GM19455 (cell line): ENCODE results near the gene SMO.
"Not testable (repeated sequence)": the region's sequence is repeated elsewhere in the genome, so short reads cannot be mapped to it uniquely, and the experiment has no call there.

Source experiments
- ATAC-seq: cut with Tn5 transposase; IDR thresholded peaks from one replicate; pipeline ENCODE4 v1.9.1; 2021; ENCODE audit not compliant: unreplicated experiment

SMO gene

DNA sequence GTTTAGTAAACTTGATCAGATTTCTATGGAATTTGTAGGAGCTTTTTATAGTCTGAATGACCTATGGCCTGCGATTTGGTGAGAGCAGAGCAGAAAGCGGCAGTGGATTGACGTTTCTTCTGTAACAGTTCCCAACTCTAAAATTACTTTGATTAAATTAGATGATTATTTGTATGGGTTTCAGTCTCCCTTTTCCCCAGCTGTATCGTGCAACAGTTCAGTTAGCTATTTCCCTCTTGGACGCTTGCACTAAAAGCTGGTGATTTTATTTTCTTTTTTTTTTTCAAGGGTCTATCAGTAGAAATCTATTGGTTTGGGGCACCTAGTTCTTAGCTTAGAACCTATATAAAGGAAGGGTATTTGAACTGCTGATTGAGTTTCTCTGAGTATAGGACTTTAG is 43.2 kb downstream of the SMO start:
- ATAC-seq = no peak

DNA sequence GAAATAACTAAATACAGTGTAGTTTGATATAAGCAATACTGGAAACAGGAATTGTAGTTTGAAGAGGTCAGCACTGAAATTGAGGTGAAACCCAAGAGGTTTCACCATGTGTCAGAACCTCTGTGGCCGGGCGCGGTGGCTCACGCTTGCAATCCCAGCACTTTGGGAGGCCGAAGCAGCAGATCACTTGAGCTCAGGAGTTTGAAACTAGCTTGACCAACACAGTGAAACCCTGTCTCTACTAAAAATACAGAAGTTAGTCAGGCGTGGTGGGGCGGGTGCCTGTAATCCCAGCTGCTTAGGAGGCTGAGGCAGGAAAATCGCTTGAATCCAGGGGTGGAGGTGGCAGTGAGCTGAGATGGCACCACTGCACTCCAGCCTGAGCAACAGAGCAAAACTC is 50.1 kb downstream of the SMO start:
- ATAC-seq = no peak

DNA sequence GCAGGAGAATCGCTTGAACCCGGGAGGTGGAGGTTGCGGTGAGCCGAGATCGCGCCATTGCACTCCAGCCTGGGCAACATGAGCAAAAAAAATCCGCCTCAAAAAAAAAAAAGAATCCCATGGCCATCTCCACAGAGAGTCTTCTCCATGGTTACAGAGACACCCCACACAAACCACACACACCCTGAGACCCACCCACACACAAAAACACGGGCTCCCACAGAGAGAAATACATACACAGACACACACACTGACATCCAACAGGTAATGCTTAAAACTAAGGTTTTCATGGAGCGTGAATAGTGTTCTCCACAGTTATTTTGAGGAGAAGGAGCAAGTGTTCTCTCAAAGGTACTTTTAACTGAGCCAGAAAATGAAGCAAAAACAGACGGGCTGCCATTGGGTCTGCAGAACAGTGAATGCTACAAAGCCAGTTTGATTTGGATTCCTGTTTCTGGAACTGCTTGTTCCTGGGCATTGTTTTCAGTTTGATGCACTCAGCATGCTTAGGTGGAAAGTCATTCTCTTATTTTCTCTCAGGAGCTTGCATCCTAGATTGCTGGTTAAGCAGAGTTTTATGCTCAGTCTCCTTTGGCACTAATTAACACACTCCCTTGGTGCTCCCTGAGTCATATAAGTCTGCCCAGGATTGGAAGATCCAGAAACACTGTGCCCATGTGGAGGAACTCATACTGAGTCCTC is 51.8 kb downstream of the SMO start:
- ATAC-seq = no peak

- no peak for ATAC-seq
Measured at GRCh38 chr7:129244220-129244619, 55.8 kb downstream of the SMO start.

GRCh38 chr7:129245533-129245932 is 57.1 kb downstream of the SMO start:
- ATAC-seq = no peak

- ATAC-seq = no peak
Measured at GRCh38 chr7:129247087-129247486, 58.7 kb downstream of the SMO start.

DNA sequence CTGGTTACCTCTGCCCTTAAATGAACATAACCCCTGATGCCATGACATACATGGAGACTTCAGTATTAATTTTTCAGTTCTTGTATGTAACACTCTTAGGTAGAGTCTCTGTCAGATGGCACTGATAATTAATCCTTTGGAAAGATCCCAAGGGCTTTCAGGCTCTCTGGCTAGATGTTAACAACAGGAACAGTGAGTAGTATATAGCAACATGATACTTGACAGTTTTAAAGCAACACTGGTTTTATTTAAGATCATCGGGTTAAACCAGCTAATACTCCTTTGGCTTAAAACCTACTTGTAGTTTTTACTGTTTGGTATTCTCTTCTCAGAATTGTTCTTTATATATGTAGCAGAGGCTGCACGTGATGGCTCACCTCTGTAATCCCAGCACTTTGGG is 63.7 kb downstream of the SMO start:
- no peak for ATAC-seq

DNA sequence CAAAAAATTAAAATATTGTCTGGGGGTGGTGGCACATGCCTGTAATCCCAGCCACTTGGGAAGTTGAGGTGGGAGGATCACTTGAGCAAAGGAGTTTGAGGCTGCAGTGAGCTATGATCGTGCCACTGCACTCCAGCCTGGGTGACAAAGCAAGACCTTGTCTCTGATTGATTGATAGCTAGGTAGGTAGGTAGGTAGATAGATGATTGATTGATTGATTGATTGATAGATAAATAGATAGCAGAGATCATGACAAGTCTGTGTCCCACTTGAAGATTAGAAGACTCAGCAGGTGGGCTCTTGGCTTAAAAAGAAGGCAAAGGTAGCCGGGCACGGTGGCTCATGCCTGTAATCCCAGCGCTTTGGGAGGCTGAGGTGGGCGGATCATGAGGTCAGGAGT is 64.2 kb downstream of the SMO start:
- ATAC-seq = not testable (repeated sequence)

GRCh38 chr7:129255800-129256199 is 67.4 kb downstream of the SMO start:
- ATAC-seq = no peak

DNA sequence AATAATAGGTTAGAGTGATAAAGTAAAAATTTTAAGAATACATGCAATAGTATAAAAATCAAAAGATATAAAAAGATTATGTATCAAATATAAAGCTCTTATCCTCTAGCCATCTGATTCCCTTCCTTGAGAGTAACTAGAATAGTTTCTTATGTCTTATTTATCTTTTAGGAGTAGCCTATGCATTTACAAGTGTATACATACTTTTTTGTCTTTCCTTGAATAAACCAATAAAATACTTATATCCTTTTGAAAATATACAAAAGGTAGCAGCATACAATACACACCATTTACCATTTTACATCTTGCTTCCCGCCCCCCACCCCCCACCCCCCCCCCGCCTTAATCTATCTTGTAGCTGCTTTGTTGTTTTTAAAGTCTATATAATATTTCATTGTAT is 67.8 kb downstream of the SMO start:
- no peak for ATAC-seq

DNA sequence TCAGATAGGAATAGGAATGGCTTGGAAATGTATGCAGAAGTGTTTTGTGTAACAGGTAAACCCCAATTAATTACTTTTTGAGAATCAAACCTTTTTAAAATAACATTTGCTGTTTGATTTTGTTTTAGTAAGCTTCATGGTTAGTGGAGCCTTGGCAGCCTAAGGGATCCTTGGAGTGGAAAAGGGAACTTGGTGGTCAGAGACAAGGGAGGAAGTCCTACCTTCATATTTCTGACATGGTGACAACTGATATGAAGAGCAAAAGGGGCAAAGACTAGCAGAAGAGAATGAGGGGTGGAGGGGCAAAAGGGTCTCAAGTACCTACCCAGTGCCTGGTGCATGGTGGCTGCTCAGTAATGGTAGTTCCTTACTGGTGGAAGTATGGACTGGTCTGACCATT is 68.7 kb downstream of the SMO start:
- no peak for ATAC-seq

- no peak for ATAC-seq
Measured at GRCh38 chr7:129258649-129259389, 70.4 kb downstream of the SMO start.

DNA sequence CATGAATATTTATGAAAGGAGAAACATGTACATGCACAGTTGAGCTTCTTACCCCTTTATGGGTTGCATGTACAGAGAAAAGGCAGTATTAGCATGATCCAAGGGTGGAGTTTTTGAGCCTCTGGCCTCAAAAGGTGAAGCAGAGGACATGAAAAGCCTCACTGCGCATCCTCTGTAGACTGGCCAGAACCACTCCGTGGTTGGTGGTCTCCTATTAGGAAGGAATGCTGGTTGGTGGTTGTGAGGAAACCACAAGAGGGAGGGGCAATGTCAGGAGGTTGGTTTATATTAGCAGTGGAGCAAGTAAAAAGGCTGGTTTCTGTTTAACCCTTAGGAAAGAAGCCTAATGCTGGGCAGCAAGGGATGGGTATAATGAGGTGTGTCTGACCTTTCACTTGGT is 73.9 kb downstream of the SMO start:
- no peak for ATAC-seq
